Kidney (tissue), 14 donors: Measurements from ENCODE around the gene RGL1. TPM values are rescaled to one million over a fixed set of nuclear protein-coding genes. Genes with fewer than 3 reads are reported as not detected.
A peak's percentile ranks its signal among the peaks of the same experiment; 100 is the strongest.

ENCODE experiments used
- DNase-seq, 5 donors: peaks; one replicate each; pipeline ENCODE4 v3.0.0-alpha.2; 2013 to 2020
- FAIRE-seq: peaks from 2 replicates; lab custom pipeline; 2012; peaks lifted over from hg19 to GRCh38; lab: Jason Lieb, UNC
- H3K27ac ChIP-seq, 2 donors: one replicate each; pipeline ENCODE4 v1.7.0; 2013; ENCODE audit warnings: low read depth in 2 of 2, low read length in 2 of 2, inconsistent platforms in 1 of 2
- H3K27me3 ChIP-seq: one replicate; pipeline ENCODE4 v1.7.1; 2013; ENCODE audit warnings: low read length, inconsistent platforms; ENCODE audit not compliant: control insufficient read depth, insufficient read depth
- H3K36me3 ChIP-seq, 3 donors: one replicate each; pipeline versions ENCODE4 v1.7.0 to v1.7.1; 2013; ENCODE audit warnings: low read length in 3 of 3, control low read depth in 1 of 3, inconsistent platforms in 1 of 3; ENCODE audit not compliant: insufficient read depth in 3 of 3, control insufficient read depth in 2 of 3
- H3K4me1 ChIP-seq, 3 donors: one replicate each; pipeline versions ENCODE4 v1.7.0 to v1.7.1; 2013; ENCODE audit warnings: low read length in 3 of 3, inconsistent platforms in 1 of 3, low read depth in 1 of 3; ENCODE audit not compliant: control insufficient read depth in 2 of 3, insufficient read depth in 2 of 3
- H3K4me3 ChIP-seq, 3 donors: one replicate each; pipeline versions ENCODE4 v1.7.0 to v1.8.1; 2013; ENCODE audit warnings: low read length in 3 of 3, control low read depth in 1 of 3, inconsistent platforms in 1 of 3
- H3K9ac ChIP-seq, 3 donors: one replicate each; pipeline versions ENCODE4 v1.7.0 to v1.7.1; 2013; ENCODE audit warnings: low read length in 3 of 3, control low read depth in 1 of 3, inconsistent platforms in 1 of 3
- H3K9me3 ChIP-seq, 3 donors: one replicate each; pipeline versions ENCODE4 v1.7.0 to v1.7.1; 2013; ENCODE audit warnings: low read length in 3 of 3, control low read depth in 1 of 3, inconsistent platforms in 1 of 3; ENCODE audit not compliant: control insufficient read depth in 2 of 3, insufficient read depth in 1 of 3
- CTCF ChIP-seq: IDR thresholded peaks from 3 replicates; pipeline ENCODE4 v1.5.1; 2012; ENCODE audit warnings: mild to moderate bottlenecking, moderate library complexity, borderline replicate concordance; ENCODE audit not compliant: insufficient read depth; ENCODE audit errors: extremely low read depth
- intact Hi-C: fragments of 100-400 bp; cut with DNase I; formaldehyde crosslinking; loops from one replicate; pipeline ENCODE4 v1.11.1; 2022
- polyA plus RNA-seq: library from polyadenylated mRNA; stranded (reverse); fragments of 350-450 nt; fragmentation: Illumina TruSeq; extraction: RNeasy Lipid Tissue Mini Kit (QIAGEN cat#74804); gene quantifications from one replicate; pipeline ENCODE4 v1.2.3, GENCODE V29; 2014; ENCODE audit warnings: low read depth, low replicate concordance; ENCODE audit not compliant: insufficient read depth
- total RNA-seq: library from RNA; stranded (reverse); fragmentation: NEBNext Ultra II Directional; extraction: Animal tissue kit (Norgen Biotek cat#: 25700); gene quantifications from one replicate; pipeline ENCODE4 v1.2.1, GENCODE V29; 2021
- donor health status: control.
- donor health status: control.
- donor health status: control.
- donor health status: control.
- donor health status: control.
- donor health status: DM: yes; HTN: yes; CAD: no.
- donor health status: Normal renal cell carcinoma (clear cell type).

RGL1 gene
- total and polyA plus RNA-seq, 2 donors from 2014 or later: 17.3 to 30.7 TPM

GRCh38 chr1:183910845-183911244 is 105.9 kb downstream of the RGL1 start:
- no peak for TF ChIP-seq CTCF
- peaks cover 9 to 49% (median 37%) of the 10 kb centered on the region in 3 donors for H3K36me3 ChIP-seq
- H3K9me3 ChIP-seq: no peaks in the 10 kb centered on the region
- no peaks in the 10 kb centered on the region for H3K27me3 ChIP-seq
- no peak overlapping the region for H3K27ac ChIP-seq
- DNase-seq (no peak), FAIRE-seq (no peak)
- H3K4me3 ChIP-seq: no peak overlapping the region
- no peaks in the 10 kb centered on the region for H3K4me1 ChIP-seq
- H3K9ac ChIP-seq: no peak overlapping the region
- intact Hi-C loops: loop anchor here (5.0 to 10.0 kb wide), 2 partner anchors 226 to 254 kb away; no protein-coding TSS in a partner anchor

GRCh38 chr1:183911285-183911684 is 106.4 kb downstream of the RGL1 start:
- no peak overlapping the region for H3K4me3 ChIP-seq
- TF ChIP-seq CTCF: no peak
- no peaks in the 10 kb centered on the region for H3K4me1 ChIP-seq
- H3K36me3 ChIP-seq: peaks cover 9 to 49% (median 37%) of the 10 kb centered on the region in 3 donors
- intact Hi-C loops: loop anchor here (5.0 to 10.0 kb wide), 2 partner anchors 226 to 254 kb away; no protein-coding TSS in a partner anchor
- no peaks in the 10 kb centered on the region for H3K27me3 ChIP-seq
- FAIRE-seq: no peak
- H3K27ac ChIP-seq: no peak overlapping the region
- DNase-seq: no peak
- no peaks in the 10 kb centered on the region for H3K9me3 ChIP-seq
- H3K9ac ChIP-seq: no peak overlapping the region

GRCh38 chr1:183912265-183912886 is 107.5 kb downstream of the RGL1 start:
- intact Hi-C loops: loop anchor here (5.0 to 10.0 kb wide), 2 partner anchors 228 to 255 kb away; no protein-coding TSS in a partner anchor
- TF ChIP-seq CTCF: no peak
- DNase-seq (no peak), FAIRE-seq (no peak)
- no peak overlapping the region for H3K9ac ChIP-seq
- H3K4me3 ChIP-seq: no peak overlapping the region
- no peaks in the 10 kb centered on the region for H3K4me1 ChIP-seq
- no peaks in the 10 kb centered on the region for H3K27me3 ChIP-seq
- no peaks in the 10 kb centered on the region for H3K9me3 ChIP-seq
- peak overlapping the region in 1 of 2 donors; percentile 7 for H3K27ac ChIP-seq
- peaks cover 8 to 45% (median 39%) of the 10 kb centered on the region in 3 donors for H3K36me3 ChIP-seq
